Gastroesophageal sphincter (tissue), 3 donors: ENCODE results near the gene TWIST2.

Source experiments
- EP300 ChIP-seq: sonication (generic); formaldehyde crosslinking; IDR thresholded peaks from one replicate; pipeline ENCODE4 v1.6.1; 2017; ENCODE audit warnings: antibody characterized with exemption, mild to moderate bottlenecking
- POLR2A ChIP-seq, 2 donors: fragments of 450-650 bp; IDR thresholded peaks; one replicate each; pipeline ENCODE4 v1.6.1; 2017; ENCODE audit warnings: antibody characterized with exemption in 2 of 2, mild to moderate bottlenecking in 2 of 2, moderate library complexity in 1 of 2
- POLR2AphosphoS5 ChIP-seq: sonication (generic); formaldehyde crosslinking; IDR thresholded peaks from one replicate; pipeline ENCODE4 v1.6.1; 2017; ENCODE audit warnings: antibody characterized with exemption
- TF ChIP-seq, protein P1 (sequence below), 4 experiments: fragments of 200-600 bp in 2 of 4; fragments of 450-650 bp in 2 of 4; sonication (generic) in 1 of 4; IDR thresholded peaks; one replicate each; pipeline ENCODE4 v1.5.1; 2017 to 2019; ENCODE audit warnings: antibody characterized with exemption in 4 of 4, mild to moderate bottlenecking in 2 of 4, moderate library complexity in 2 of 4

DNA sequence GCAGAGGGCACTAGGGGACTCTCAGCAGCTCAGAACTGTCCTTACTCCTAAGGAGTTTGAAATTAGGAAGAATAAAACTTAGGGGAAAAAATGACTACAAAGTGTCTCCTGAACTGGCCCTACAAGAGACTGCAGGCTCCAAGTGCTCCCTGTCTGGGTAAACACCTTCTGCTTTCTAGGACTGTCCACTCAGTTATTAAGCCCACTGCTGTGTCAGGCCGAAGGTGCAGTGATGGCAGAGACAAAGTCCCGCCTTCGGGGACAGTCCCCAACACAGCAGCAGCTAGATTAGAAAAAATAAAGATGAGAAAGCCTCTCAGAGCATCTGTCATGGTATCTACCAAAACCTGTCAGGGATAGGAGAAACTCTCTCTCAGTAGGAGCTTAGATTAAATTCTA lies 28.3 kb downstream of the TWIST2 start:
- TF ChIP-seq, protein P1, sequence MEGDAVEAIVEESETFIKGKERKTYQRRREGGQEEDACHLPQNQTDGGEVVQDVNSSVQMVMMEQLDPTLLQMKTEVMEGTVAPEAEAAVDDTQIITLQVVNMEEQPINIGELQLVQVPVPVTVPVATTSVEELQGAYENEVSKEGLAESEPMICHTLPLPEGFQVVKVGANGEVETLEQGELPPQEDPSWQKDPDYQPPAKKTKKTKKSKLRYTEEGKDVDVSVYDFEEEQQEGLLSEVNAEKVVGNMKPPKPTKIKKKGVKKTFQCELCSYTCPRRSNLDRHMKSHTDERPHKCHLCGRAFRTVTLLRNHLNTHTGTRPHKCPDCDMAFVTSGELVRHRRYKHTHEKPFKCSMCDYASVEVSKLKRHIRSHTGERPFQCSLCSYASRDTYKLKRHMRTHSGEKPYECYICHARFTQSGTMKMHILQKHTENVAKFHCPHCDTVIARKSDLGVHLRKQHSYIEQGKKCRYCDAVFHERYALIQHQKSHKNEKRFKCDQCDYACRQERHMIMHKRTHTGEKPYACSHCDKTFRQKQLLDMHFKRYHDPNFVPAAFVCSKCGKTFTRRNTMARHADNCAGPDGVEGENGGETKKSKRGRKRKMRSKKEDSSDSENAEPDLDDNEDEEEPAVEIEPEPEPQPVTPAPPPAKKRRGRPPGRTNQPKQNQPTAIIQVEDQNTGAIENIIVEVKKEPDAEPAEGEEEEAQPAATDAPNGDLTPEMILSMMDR (IDR thresholded peaks at IDR 0.05): no peak
- TF ChIP-seq POLR2A (IDR thresholded peaks at IDR 0.05) (no peak), EP300 (no peak), POLR2AphosphoS5 (no peak)
